SK-N-SH (cell line): Measurements from ENCODE around the gene SLC24A3. TPM values are rescaled to one million over a fixed set of nuclear protein-coding genes. Genes with fewer than 3 reads are reported as not detected.

ENCODE experiments used
- CTCF ChIA-PET: fragments of 300-600, 350-600 bp; formaldehyde crosslinking; extraction: SDS; loops from one replicate; lab custom pipeline; 2021; lab: Yijun Ruan, JAX
- POLR2A ChIA-PET: fragments of 350-600 bp; sonication (Branson Sonifier 250); formaldehyde crosslinking; extraction: SDS; loops from one replicate; lab custom pipeline; 2020; ENCODE audit warnings: antibody characterized with exemption, inconsistent platforms; lab: Yijun Ruan, JAX
- DNase-seq: peaks from one replicate; pipeline ENCODE4 v3.0.0; 2012
- H2AFZ ChIP-seq: fragments of 200-600 bp; sonication (generic); 2 replicates; pipeline ENCODE4 v1.8.1; 2016; ENCODE audit warnings: antibody characterized with exemption, mild to moderate bottlenecking, low read depth
- H3F3A ChIP-seq: fragments of 200-600 bp; sonication (generic); replicated peaks from 2 replicates; pipeline ENCODE3; 2016; ENCODE audit warnings: antibody characterized with exemption, mild to moderate bottlenecking; ENCODE audit not compliant: insufficient read depth
- H3K27ac ChIP-seq, 2 experiments: fragments of 200-500 bp in 1 of 2; fragments of 200-600 bp in 1 of 2; sonication (Bioruptor generic) in 1 of 2; sonication (generic), shearing (Covaris generic) in 1 of 2; 2 replicates each; pipeline versions ENCODE4 v1.5.1 to v1.6.1; 2014 to 2016; ENCODE audit warnings: low read depth in 2 of 2, inconsistent platforms in 1 of 2, low read length in 1 of 2, mild to moderate bottlenecking in 1 of 2, mixed read lengths in 1 of 2
- H3K27me3 ChIP-seq: fragments of 200-600 bp; sonication (generic), shearing (Covaris generic); 2 replicates; pipeline ENCODE4 v1.6.1; 2016; ENCODE audit warnings: mixed run types; ENCODE audit not compliant: insufficient read depth
- H3K36me3 ChIP-seq, 2 experiments: fragments of 200-500 bp in 1 of 2; fragments of 200-600 bp in 1 of 2; sonication (Bioruptor generic) in 1 of 2; sonication (generic) in 1 of 2; replicated peaks in 1 of 2; 2 replicates each; pipeline versions ENCODE3 to v1.5.1; 2014 to 2016; ENCODE audit warnings: low read length in 1 of 2, mild to moderate bottlenecking in 1 of 2; ENCODE audit not compliant: insufficient read depth in 2 of 2, control insufficient read depth in 1 of 2
- H3K4me1 ChIP-seq, 2 experiments: fragments of 200-500 bp in 1 of 2; fragments of 200-600 bp in 1 of 2; sonication (Bioruptor generic) in 1 of 2; sonication (generic), shearing (Covaris generic) in 1 of 2; 2 replicates each; pipeline versions ENCODE4 v1.5.1 to v1.6.1; 2014 to 2016; ENCODE audit warnings: low read depth in 1 of 2, low read length in 1 of 2, mixed run types in 1 of 2; ENCODE audit not compliant: insufficient read depth in 2 of 2, control insufficient read depth in 1 of 2
- H3K4me2 ChIP-seq: fragments of 200-600 bp; sonication (generic), shearing (Covaris generic); 2 replicates; pipeline ENCODE4 v1.6.1; 2017; ENCODE audit warnings: mixed run types
- H3K4me3 ChIP-seq, 2 experiments: fragments of 200-500 bp in 1 of 2; fragments of 200-600 bp in 1 of 2; sonication (Bioruptor generic) in 1 of 2; sonication (generic), shearing (Covaris generic) in 1 of 2; 2 replicates each; pipeline versions ENCODE4 v1.5.1 to v1.8.1; 2014 to 2016; ENCODE audit warnings: low read depth in 2 of 2, inconsistent platforms in 1 of 2, low read length in 1 of 2, mild to moderate bottlenecking in 1 of 2, mixed read lengths in 1 of 2, moderate library complexity in 1 of 2
- H3K79me2 ChIP-seq: fragments of 200-600 bp; sonication (generic); 2 replicates; pipeline ENCODE4 v1.8.1; 2017; ENCODE audit warnings: mild to moderate bottlenecking; ENCODE audit not compliant: insufficient read depth
- H3K9ac ChIP-seq: fragments of 200-600 bp; sonication (generic); 2 replicates; pipeline ENCODE4 v1.6.1; 2017; ENCODE audit warnings: mixed run types
- H3K9me2 ChIP-seq: fragments of 200-600 bp; sonication (generic); 2 replicates; pipeline ENCODE4 v1.6.1; 2017; ENCODE audit warnings: mixed run types
- H3K9me3 ChIP-seq: fragments of 200-600 bp; sonication (generic); 2 replicates; pipeline ENCODE4 v1.6.1; 2017; ENCODE audit warnings: mixed run types, mild to moderate bottlenecking, moderate library complexity
- H4K20me1 ChIP-seq: fragments of 200-600 bp; sonication (generic); 2 replicates; pipeline ENCODE4 v1.6.1; 2017; ENCODE audit warnings: mild to moderate bottlenecking, mixed run types; ENCODE audit not compliant: insufficient read depth
- CHD2 ChIP-seq: fragments of 150-350 bp; IDR thresholded peaks from 2 replicates; pipeline ENCODE4 v1.6.1; 2018; ENCODE audit warnings: low read length; ENCODE audit not compliant: partially characterized antibody
- ELF1 ChIP-seq: IDR thresholded peaks from 2 replicates; pipeline ENCODE4 v1.4.0; 2012
- FOSL2 ChIP-seq: IDR thresholded peaks from 2 replicates; pipeline ENCODE4 v1.4.0; 2012; ENCODE audit warnings: low read depth, mild to moderate bottlenecking, moderate library complexity, borderline replicate concordance
- FOXJ3 ChIP-seq: sonication (generic); formaldehyde crosslinking; IDR thresholded peaks from 2 replicates; pipeline ENCODE4 v1.5.1; 2020; ENCODE audit warnings: mild to moderate bottlenecking, missing genetic modification reagents
- FOXM1 ChIP-seq: IDR thresholded peaks from 2 replicates; pipeline ENCODE4 v1.4.0; 2012; ENCODE audit warnings: low read depth, mild to moderate bottlenecking
- GABPA ChIP-seq: IDR thresholded peaks from 2 replicates; pipeline ENCODE4 v1.4.0; 2012; ENCODE audit warnings: low read depth, mild to moderate bottlenecking
- MEF2A ChIP-seq: IDR thresholded peaks from 2 replicates; pipeline ENCODE4 v1.4.0; 2012; ENCODE audit warnings: low read depth, borderline replicate concordance
- NRF1 ChIP-seq: IDR thresholded peaks from 2 replicates; pipeline ENCODE4 v1.6.1; 2012; ENCODE audit warnings: low read depth, mild to moderate bottlenecking, low read length
- POLR2AphosphoS5 ChIP-seq: IDR thresholded peaks from 2 replicates; pipeline ENCODE4 v1.6.1; 2012; ENCODE audit warnings: low read depth, low read length
- RAD21 ChIP-seq: IDR thresholded peaks from 2 replicates; pipeline ENCODE4 v1.6.1; 2012; ENCODE audit warnings: mild to moderate bottlenecking, low read length
- RCOR1 ChIP-seq: fragments of 150-350 bp; IDR thresholded peaks from 2 replicates; pipeline ENCODE4 v1.6.1; 2017; ENCODE audit warnings: antibody characterized with exemption, low read length
- REST ChIP-seq: IDR thresholded peaks from 2 replicates; pipeline ENCODE4 v1.6.1; 2012; ENCODE audit warnings: mild to moderate bottlenecking, low read depth, low read length, moderate library complexity
- RFX5 ChIP-seq: IDR thresholded peaks from 2 replicates; pipeline ENCODE4 v1.6.1; 2012; ENCODE audit warnings: mild to moderate bottlenecking, improper control_type of control experiment, low read length
- RXRA ChIP-seq: IDR thresholded peaks from 2 replicates; pipeline ENCODE4 v1.4.0; 2012; ENCODE audit warnings: low read depth, mild to moderate bottlenecking, borderline replicate concordance
- SIN3A ChIP-seq: IDR thresholded peaks from 2 replicates; pipeline ENCODE4 v1.6.1; 2012; ENCODE audit warnings: low read depth, mild to moderate bottlenecking, low read length, moderate library complexity, borderline replicate concordance
- TCF12 ChIP-seq: IDR thresholded peaks from 2 replicates; pipeline ENCODE4 v1.4.0; 2012
- USF2 ChIP-seq: fragments of 150-350 bp; IDR thresholded peaks from 2 replicates; pipeline ENCODE4 v1.6.1; 2017; ENCODE audit warnings: antibody characterized with exemption, low read length, low read depth, borderline replicate concordance
- WGBS: methylation state at CpG from one replicate; pipeline ENCODE4 v1.1.6; 2017; ENCODE audit warnings: low lambda C conversion rate; 5-methylcytosine and 5-hydroxymethylcytosine counted together
- polyA plus RNA-seq, 3 experiments: library from polyadenylated mRNA; depleted of rRNA; stranded (reverse); fragments of >200 nt; gene quantifications; 2 replicates each; pipeline ENCODE4 v1.2.3, GENCODE V29; 2012

SLC24A3 gene
- polyA plus RNA-seq, 1 of the 3 experiments (the other 2 are of a cell fraction) = not detected

DNA sequence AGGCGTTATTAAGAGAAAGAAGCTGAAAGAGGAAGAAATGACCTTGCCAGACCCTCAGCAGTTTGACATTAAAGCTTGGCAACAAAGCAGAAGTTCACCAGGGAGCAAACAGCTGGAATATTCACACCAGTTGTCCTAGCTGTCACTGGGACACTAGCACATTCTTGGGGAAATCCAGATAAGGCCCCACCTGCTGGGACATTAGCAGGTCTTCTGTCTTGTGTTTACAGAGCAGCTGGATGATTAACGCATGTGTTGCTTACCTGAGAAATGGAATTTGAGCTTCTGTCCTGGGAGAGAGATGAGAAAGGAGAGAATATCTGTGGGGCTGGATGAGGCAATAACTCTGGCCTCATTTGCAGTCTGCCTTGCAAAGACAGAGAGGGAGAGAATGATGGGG lies 408.0 kb downstream of the SLC24A3 start:
- Histone ChIP-seq H4K20me1 (no peaks in the 10 kb centered on the region), H3K4me3 (no peak overlapping the region), H3K27ac (no peak overlapping the region), H3K4me2 (no peak overlapping the region), H3K9me3 (no peaks in the 10 kb centered on the region), H3K4me1 (no peaks in the 10 kb centered on the region; a peak in 1 of 4 replicates), H3K79me2 (no peaks in the 10 kb centered on the region), H3K9me2 (no peaks in the 10 kb centered on the region), H3F3A (no peaks in the 10 kb centered on the region), H3K27me3 (peaks cover 10% of the 10 kb centered on the region; the same call in 1 of the 2 replicates), H3K9ac (no peak overlapping the region), H2AFZ (no peak overlapping the region), H3K36me3 (no peaks in the 10 kb centered on the region)
- POLR2A ChIA-PET = no interaction called here
- TF ChIP-seq TCF12 (no peak), POLR2AphosphoS5 (no peak), USF2 (no peak), REST (no peak), FOXJ3 (CRISPR knock-in tag) (no peak), CHD2 (no peak), GABPA (no peak), FOSL2 (no peak), RAD21 (no peak), NRF1 (no peak), MEF2A (no peak), RFX5 (no peak), RCOR1 (no peak), ELF1 (no peak)
- CTCF ChIA-PET = interaction anchor here (0.6 to 1.7 kb wide), 5 partner anchors 8 to 414 kb away, joined by 3 to 7 read pairs (median 5); no protein-coding TSS in a partner anchor
- WGBS = 0% methylated on average over 2 of the region's 2 CpGs
- DNase-seq = no peak

GRCh38 chr20:19621072-19621471 lies 408.6 kb downstream of the SLC24A3 start:
- Histone ChIP-seq H3K27ac (no peak overlapping the region), H3F3A (no peaks in the 10 kb centered on the region), H3K4me1 (no peaks in the 10 kb centered on the region; a peak in 1 of 4 replicates), H4K20me1 (no peaks in the 10 kb centered on the region), H3K36me3 (no peaks in the 10 kb centered on the region), H3K9me3 (no peaks in the 10 kb centered on the region), H3K9me2 (no peaks in the 10 kb centered on the region), H3K9ac (no peak overlapping the region), H3K4me3 (no peak overlapping the region), H3K27me3 (peaks cover 10% of the 10 kb centered on the region; the same call in 1 of the 2 replicates), H3K4me2 (no peak overlapping the region), H3K79me2 (no peaks in the 10 kb centered on the region), H2AFZ (no peak overlapping the region)
- ChIA-PET CTCF (interaction anchor here (0.9 to 1.7 kb wide), 4 partner anchors 7 to 41 kb away, joined by 3 to 7 read pairs (median 6); no protein-coding TSS in a partner anchor), POLR2A (no interaction called here)
- no peak for TF ChIP-seq RXRA
- TF ChIP-seq TCF12 = no peak
- no peak for TF ChIP-seq FOXM1
- TF ChIP-seq POLR2AphosphoS5 = no peak
- TF ChIP-seq SIN3A = no peak
- no peak for DNase-seq
- 0% methylated on average over 1 of the region's 1 CpG for WGBS
